Breast epithelium (tissue), 3 donors: Measurements from ENCODE around the gene FDX2.

Source experiments
- POLR2A ChIP-seq: fragments of 450-650 bp; IDR thresholded peaks from one replicate; pipeline ENCODE4 v1.6.1; 2016; ENCODE audit warnings: antibody characterized with exemption, mild to moderate bottlenecking, moderate library complexity
- TF ChIP-seq, protein P1 (sequence below), 3 donors: fragments of 450-650 bp; IDR thresholded peaks; one replicate each; pipeline ENCODE4 v1.5.1; 2016 to 2017; ENCODE audit warnings: antibody characterized with exemption in 3 of 3, mild to moderate bottlenecking in 3 of 3, moderate library complexity in 3 of 3

DNA sequence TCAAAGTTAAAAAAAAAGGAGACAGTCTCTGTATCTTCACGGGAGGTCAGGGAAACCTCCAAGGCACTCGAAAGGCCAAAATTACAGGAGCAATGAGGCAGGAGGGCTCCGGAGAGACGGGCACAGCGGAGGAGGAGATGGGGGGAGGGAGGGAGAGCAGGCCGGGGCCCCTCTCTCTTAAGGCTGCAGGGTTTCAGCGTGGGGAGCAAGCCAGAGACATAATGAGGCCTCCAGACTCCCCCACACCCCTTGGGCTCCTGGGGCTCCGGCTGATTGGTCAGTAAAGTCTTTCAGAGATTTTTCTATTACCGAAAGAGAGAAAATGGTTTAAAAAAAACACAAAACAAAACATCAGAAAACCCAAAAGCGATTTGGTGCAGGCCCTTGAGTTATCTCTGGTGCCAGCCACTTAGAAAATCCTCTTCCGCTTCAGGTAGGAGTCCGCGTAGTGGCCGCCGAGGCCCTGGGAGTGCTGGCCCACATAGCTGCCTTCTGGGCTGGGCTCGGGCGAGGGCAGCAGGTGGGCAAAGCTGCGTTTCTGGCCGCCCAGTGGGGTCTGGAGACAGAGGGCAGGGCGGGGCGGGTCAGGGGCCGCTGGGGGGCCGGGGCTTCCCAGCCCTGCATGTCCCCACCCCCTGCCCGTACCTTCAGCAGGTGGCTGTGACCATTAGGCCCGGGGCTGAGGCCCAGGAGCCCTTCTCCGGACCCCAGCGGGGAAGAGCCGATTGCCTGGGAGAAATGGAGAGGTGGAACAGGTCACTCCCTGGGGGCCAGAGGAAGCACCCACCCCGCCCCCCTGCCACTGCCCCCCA, 1.4 kb upstream of the FDX2 start:
- TF ChIP-seq, protein P1, sequence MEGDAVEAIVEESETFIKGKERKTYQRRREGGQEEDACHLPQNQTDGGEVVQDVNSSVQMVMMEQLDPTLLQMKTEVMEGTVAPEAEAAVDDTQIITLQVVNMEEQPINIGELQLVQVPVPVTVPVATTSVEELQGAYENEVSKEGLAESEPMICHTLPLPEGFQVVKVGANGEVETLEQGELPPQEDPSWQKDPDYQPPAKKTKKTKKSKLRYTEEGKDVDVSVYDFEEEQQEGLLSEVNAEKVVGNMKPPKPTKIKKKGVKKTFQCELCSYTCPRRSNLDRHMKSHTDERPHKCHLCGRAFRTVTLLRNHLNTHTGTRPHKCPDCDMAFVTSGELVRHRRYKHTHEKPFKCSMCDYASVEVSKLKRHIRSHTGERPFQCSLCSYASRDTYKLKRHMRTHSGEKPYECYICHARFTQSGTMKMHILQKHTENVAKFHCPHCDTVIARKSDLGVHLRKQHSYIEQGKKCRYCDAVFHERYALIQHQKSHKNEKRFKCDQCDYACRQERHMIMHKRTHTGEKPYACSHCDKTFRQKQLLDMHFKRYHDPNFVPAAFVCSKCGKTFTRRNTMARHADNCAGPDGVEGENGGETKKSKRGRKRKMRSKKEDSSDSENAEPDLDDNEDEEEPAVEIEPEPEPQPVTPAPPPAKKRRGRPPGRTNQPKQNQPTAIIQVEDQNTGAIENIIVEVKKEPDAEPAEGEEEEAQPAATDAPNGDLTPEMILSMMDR (IDR thresholded peaks at IDR 0.05), result no peak
- TF ChIP-seq POLR2A, result no peak
